Spleen (tissue), 11 donors: Measurements from ENCODE around the gene RUVBL1. TPM values are rescaled to one million over a fixed set of nuclear protein-coding genes. Genes with fewer than 3 reads are reported as not detected.

ENCODE experiments used
- DNase-seq: peaks from one replicate; pipeline ENCODE4 v3.0.0-alpha.2; 2020
- H3K27ac ChIP-seq, 8 donors: fragments of 200-600 bp; sonication (generic) in 7 of 8; 1 replicate in 4 of 8; 2 replicates in 4 of 8; pipeline versions ENCODE4 v1.5.0 to v1.8.0; 2016 to 2021; ENCODE audit warnings: inconsistent platforms in 4 of 8, mild to moderate bottlenecking in 4 of 8, moderate library complexity in 1 of 8
- H3K27me3 ChIP-seq, 7 donors: fragments of 200-600 bp; sonication (generic) in 6 of 7; replicated peaks in 1 of 7; 1 replicate in 4 of 7; 2 replicates in 3 of 7; pipeline versions ENCODE4 v1.5.0 to v1.8.0; 2016 to 2021; ENCODE audit warnings: inconsistent platforms in 3 of 7, mild to moderate bottlenecking in 1 of 7
- H3K36me3 ChIP-seq, 6 donors: fragments of 200-600 bp; sonication (generic) in 5 of 6; 1 replicate in 4 of 6; 2 replicates in 2 of 6; pipeline versions ENCODE4 v1.5.0 to v1.8.0; 2016 to 2021; ENCODE audit warnings: inconsistent platforms in 2 of 6
- H3K4me1 ChIP-seq, 6 donors: fragments of 200-600 bp; sonication (generic) in 5 of 6; 1 replicate in 3 of 6; 2 replicates in 3 of 6; pipeline versions ENCODE4 v1.5.0 to v1.8.0; 2016 to 2021; ENCODE audit warnings: inconsistent platforms in 3 of 6
- H3K4me3 ChIP-seq, 8 donors: fragments of 200-600 bp; sonication (generic) in 7 of 8; 1 replicate in 4 of 8; 2 replicates in 4 of 8; pipeline versions ENCODE4 v1.5.0 to v1.8.0; 2016 to 2021; ENCODE audit warnings: inconsistent platforms in 4 of 8, mild to moderate bottlenecking in 4 of 8, moderate library complexity in 2 of 8
- H3K9me3 ChIP-seq, 8 donors: fragments of 200-600 bp; sonication (generic) in 7 of 8; 1 replicate in 4 of 8; 2 replicates in 4 of 8; pipeline versions ENCODE4 v1.5.0 to v1.8.0; 2016 to 2021; ENCODE audit warnings: inconsistent platforms in 4 of 8
- POLR2A ChIP-seq, 3 donors: fragments of 450-650 bp; IDR thresholded peaks; one replicate each; pipeline ENCODE4 v1.5.1; 2017; ENCODE audit warnings: antibody characterized with exemption in 3 of 3, mild to moderate bottlenecking in 1 of 3
- POLR2AphosphoS5 ChIP-seq, 3 donors: sonication (generic); formaldehyde crosslinking; IDR thresholded peaks; one replicate each; pipeline ENCODE4 v1.5.1; 2017; ENCODE audit warnings: antibody characterized with exemption in 3 of 3
- WGBS, 5 donors: extraction: QIAGEN DNeasy Blood & Tissue Kit in 3 of 5; methylation state at CpG; one replicate each; pipeline versions ENCODE4 v1.1.5 to v1.1.7; 2013 to 2018; 5-methylcytosine and 5-hydroxymethylcytosine counted together
- intact Hi-C: fragments of 100-400 bp; cut with DNase I; formaldehyde crosslinking; loops from one replicate; pipeline ENCODE4 v1.15.0; 2023; ENCODE audit warnings: low total_unique reads
- polyA plus RNA-seq, 3 donors: library from polyadenylated mRNA; stranded (reverse); fragments of 200-250 nt; gene quantifications; one replicate each; pipeline ENCODE4 v1.2.1, GENCODE V29; 2013
- total RNA-seq, 7 donors: library from RNA; depleted of rRNA in 3 of 7; stranded (reverse); fragments of >200 nt in 3 of 7; fragmentation: NEBNext Ultra II Directional in 4 of 7; extraction: Animal tissue kit (Norgen Biotek cat#: 25700) in 4 of 7; gene quantifications; one replicate each; pipeline versions ENCODE4 v1.1.0 to v1.2.1, GENCODE V29; 2016 to 2021
- TF ChIP-seq, protein P1 (sequence below), 11 experiments: fragments of 200-600 bp in 7 of 11; fragments of 450-650 bp in 4 of 11; sonication (generic) in 4 of 11; IDR thresholded peaks in 8 of 11; conservative IDR thresholded peaks in 3 of 11; 1 replicate in 7 of 11; 2 replicates in 4 of 11; pipeline versions ENCODE4 v1.4.0 to v1.8.0; 2016 to 2021; ENCODE audit warnings: antibody characterized with exemption in 11 of 11, inconsistent platforms in 4 of 11, mild to moderate bottlenecking in 1 of 11
- donor health status: healthy with polysubstance abuse.
- donor health status: DM: no; HTN: no; CAD: no; lungs with moderate emphysema.
- donor health status: DM: no; HTN: no; CAD: no.
- donor health status: Bipolar disorder and iron deficiency.
- donor health status: healthy.
- donor health status: DM: no; HTN: no; CAD: no.
- donor health status: DM: yes; HTN: yes; CAD: no.

The RUVBL1 gene
- total and polyA plus RNA-seq, 10 donors, result 21.6 to 36.4 (median 29.4) TPM

DNA sequence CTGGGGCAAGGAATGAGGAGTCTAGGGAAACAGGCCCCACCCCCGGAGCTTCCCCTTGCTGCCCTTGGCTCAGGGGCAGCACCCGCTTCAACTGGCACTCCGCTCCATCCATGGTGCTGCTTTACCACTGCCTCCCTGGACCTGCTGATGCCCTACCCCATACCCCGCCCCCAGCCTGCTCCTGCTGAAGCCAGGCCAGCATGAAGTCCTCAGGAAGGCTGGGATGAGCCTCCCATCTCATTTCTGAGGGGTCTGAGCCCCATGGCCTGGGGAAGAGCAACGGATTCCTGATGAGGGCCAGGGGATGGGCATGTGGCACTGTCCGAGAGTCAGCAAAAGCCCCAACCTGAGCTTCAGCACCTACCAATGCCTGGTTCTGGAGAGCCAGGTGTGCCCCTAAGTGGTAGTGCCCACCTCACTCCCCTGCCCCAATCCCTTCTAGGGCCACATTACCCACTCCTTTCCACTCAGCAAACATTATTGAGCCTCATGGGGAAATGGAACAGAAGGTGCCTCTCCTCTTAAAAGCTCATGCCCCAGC lies 50.4 kb downstream of the RUVBL1 start:
- Histone ChIP-seq H3K4me1 (peaks cover 8 to 62% (median 33%) of the 10 kb centered on the region in 6 donors), H3K36me3 (peaks cover 0 to 56% (median 48%) of the 10 kb centered on the region in 6 donors), H3K9me3 (no peaks in the 10 kb centered on the region), H3K4me3 (no peak overlapping the region), H3K27ac (peak overlapping the region in 3 of 8 donors; percentile 4 to 59 (median 27)), H3K27me3 (peaks cover 0 to 16% (median 0%) of the 10 kb centered on the region in 7 donors)
- peak; percentile 65 for DNase-seq
- intact Hi-C loops, result no loop called here
- WGBS, 5 donors, result 77 to 92% (median 88%) methylated on average over 5 to 6 of the region's 6 CpGs
- TF ChIP-seq, protein P1, sequence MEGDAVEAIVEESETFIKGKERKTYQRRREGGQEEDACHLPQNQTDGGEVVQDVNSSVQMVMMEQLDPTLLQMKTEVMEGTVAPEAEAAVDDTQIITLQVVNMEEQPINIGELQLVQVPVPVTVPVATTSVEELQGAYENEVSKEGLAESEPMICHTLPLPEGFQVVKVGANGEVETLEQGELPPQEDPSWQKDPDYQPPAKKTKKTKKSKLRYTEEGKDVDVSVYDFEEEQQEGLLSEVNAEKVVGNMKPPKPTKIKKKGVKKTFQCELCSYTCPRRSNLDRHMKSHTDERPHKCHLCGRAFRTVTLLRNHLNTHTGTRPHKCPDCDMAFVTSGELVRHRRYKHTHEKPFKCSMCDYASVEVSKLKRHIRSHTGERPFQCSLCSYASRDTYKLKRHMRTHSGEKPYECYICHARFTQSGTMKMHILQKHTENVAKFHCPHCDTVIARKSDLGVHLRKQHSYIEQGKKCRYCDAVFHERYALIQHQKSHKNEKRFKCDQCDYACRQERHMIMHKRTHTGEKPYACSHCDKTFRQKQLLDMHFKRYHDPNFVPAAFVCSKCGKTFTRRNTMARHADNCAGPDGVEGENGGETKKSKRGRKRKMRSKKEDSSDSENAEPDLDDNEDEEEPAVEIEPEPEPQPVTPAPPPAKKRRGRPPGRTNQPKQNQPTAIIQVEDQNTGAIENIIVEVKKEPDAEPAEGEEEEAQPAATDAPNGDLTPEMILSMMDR (IDR thresholded peaks at IDR 0.05 in 8 of 11, conservative IDR thresholded peaks at IDR 0.05 in 3 of 11), result no peak
- no peak for TF ChIP-seq POLR2A (IDR thresholded peaks at IDR 0.05)
- TF ChIP-seq POLR2AphosphoS5 (IDR thresholded peaks at IDR 0.05), result peak in 1 of 3 donors; percentile 30

DNA sequence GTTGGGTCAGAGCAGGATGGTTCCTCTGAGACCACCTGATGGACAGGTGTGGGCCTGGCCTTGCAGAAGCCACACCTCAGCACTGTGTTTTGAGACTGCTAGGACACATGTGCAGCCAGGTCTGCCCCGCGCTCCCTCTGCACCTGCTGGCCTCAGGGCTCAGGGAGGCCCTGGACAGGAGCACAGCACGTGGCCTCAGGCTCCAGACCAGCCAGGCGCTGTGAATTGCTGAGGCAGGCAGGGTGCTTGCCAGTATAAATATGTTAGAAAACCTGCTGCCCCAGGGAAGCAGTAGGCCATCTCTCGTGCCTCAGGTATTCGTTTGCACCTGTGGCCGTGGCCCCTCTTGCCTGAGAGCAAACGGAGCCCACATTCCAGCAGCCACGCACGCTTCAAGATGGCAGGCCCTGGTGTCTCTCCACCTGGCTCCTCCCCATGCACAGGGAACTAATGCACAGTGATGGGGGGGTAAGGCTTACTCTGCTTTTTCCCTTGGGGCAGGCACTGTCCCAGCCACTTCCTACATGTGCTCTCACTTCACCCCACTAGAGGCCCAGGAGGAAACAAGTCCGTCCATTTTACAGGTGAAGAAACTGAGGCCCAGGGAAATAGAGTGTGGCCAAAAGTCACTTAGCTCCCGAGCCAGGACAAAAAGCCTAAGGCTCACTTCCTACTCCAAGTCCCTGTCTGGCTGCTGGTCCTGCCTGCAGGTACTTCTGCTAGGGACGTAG lies 51.0 kb downstream of the RUVBL1 start:
- H3K27me3 ChIP-seq, result peaks cover 0 to 16% (median 0%) of the 10 kb centered on the region in 7 donors
- intact Hi-C loops, result no loop called here
- TF ChIP-seq POLR2A (IDR thresholded peaks at IDR 0.05) (no peak), POLR2AphosphoS5 (IDR thresholded peaks at IDR 0.05) (peak in 2 of 3 donors; percentile 6 to 56)
- H3K9me3 ChIP-seq, result no peaks in the 10 kb centered on the region
- peak; percentile 66 for DNase-seq
- no peak overlapping the region for H3K4me3 ChIP-seq
- peaks cover 0 to 62% (median 55%) of the 10 kb centered on the region in 6 donors for H3K36me3 ChIP-seq
- WGBS, 5 donors, result 83 to 92% (median 90%) methylated on average over 9 to 13 of the region's 13 CpGs
- H3K4me1 ChIP-seq, result peaks cover 8 to 58% (median 32%) of the 10 kb centered on the region in 6 donors
- peak overlapping the region in 2 of 8 donors; percentile 27 to 59 for H3K27ac ChIP-seq

DNA sequence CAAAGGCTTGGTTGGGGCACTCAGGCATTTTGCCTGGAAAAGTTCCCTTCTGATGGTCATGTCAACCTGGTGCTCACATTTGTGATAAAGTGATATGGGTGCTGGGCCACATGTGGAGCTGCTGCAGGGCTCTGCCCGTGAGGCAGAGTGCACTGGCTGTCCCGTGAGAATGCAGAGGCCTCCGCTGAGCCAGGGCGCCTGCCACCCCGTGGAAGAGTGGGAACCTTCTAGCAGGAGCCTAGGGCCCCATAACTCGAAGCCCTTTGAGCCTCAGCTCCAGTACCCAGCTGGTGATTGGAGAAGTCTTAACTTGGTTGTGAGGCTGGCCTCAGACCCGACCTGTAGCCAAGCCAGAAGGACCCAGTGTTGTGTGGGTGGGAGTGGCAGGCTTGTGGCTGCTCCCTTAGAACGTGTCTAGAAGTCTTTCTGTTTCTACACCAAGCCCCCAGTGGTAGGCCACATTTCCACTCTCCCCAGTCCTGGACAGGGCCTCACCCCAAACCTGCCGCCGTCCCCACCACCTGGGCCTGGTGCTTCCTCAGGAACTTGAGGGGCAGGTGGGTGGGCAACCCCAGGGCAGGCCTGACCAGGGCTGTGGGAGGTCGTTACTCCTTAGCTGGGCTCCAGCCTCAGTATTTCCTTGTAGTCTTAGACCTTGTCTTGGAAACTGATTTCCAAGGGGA lies 51.7 kb downstream of the RUVBL1 start:
- Histone ChIP-seq H3K36me3 (peaks cover 0 to 69% (median 62%) of the 10 kb centered on the region in 6 donors), H3K4me3 (no peak overlapping the region), H3K27me3 (peaks cover 0 to 13% (median 0%) of the 10 kb centered on the region in 7 donors), H3K4me1 (peaks cover 4 to 51% (median 26%) of the 10 kb centered on the region in 6 donors), H3K27ac (no peak overlapping the region), H3K9me3 (no peaks in the 10 kb centered on the region)
- peak; percentile 67 for DNase-seq
- intact Hi-C loops, result no loop called here
- WGBS, 5 donors, result 79 to 91% (median 82%) methylated on average over 7 to 11 of the region's 11 CpGs
- TF ChIP-seq POLR2AphosphoS5 (IDR thresholded peaks at IDR 0.05), result no peak
- TF ChIP-seq, protein P1 (IDR thresholded peaks at IDR 0.05 in 8 of 11, conservative IDR thresholded peaks at IDR 0.05 in 3 of 11), result no peak
- no peak for TF ChIP-seq POLR2A (IDR thresholded peaks at IDR 0.05)

DNA sequence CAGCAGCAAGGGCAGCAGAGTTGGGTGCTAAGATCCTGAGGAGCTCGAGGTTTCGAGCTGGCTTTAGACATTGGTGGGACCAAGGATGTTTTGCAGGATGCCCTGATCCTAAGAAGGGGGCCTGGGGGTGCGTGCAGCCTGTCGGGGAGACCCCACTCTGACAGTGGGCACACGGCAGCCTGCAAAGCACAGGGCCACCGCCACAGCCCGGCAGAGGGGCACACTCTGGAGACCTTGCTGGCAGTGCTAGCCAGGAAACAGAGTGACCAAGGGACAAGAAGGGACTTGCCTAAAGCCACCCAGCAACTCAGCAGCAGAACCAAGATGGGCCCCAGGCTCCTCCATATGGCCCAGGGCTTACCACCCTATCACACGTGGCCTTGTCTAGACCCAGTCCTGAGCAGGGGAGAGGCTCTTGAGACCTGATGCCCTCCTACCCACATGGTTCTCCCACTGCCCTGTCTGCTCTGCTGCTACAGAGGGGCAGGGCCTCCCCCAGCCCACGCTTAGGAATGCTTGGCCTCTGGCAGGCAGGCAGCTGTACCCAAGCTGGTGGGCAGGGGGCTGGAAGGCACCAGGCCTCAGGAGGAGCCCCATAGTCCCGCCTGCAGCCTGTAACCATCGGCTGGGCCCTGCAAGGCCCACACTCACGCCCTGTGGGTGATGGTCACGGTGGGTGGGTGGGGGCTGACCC lies 52.6 kb downstream of the RUVBL1 start:
- intact Hi-C loops, result no loop called here
- no peaks in the 10 kb centered on the region for H3K9me3 ChIP-seq
- peaks cover 0 to 77% (median 71%) of the 10 kb centered on the region in 6 donors for H3K36me3 ChIP-seq
- TF ChIP-seq, protein P1 (IDR thresholded peaks at IDR 0.05 in 8 of 11, conservative IDR thresholded peaks at IDR 0.05 in 3 of 11), result no peak
- peak in 2 of 3 donors; percentile 19 to 59 for TF ChIP-seq POLR2AphosphoS5 (IDR thresholded peaks at IDR 0.05)
- H3K4me1 ChIP-seq, result peaks cover 4 to 43% (median 18%) of the 10 kb centered on the region in 6 donors
- peak; percentile 44 for DNase-seq
- no peak overlapping the region for H3K4me3 ChIP-seq
- 83 to 94% (median 92%) methylated on average over 7 to 13 of the region's 13 CpGs for WGBS, 5 donors
- H3K27me3 ChIP-seq, result peaks cover 0 to 6% (median 0%) of the 10 kb centered on the region in 7 donors
- no peak overlapping the region for H3K27ac ChIP-seq
